Measurements from ENCODE around the gene DDX1.
A peak's percentile ranks its signal among the peaks of the same experiment; 100 is the strongest.

Gene DDX1

GRCh38 chr2:15571729-15572128, 19.9 kb upstream of the DDX1 start:
- H3K4me3 ChIP-seq (ENCODE audit: low read length) = no peak overlapping the region
- no peak for DNase-seq (ENCODE audit: low read depth)
- TF ChIP-seq CTCF (IDR thresholded peaks at IDR 0.05; ENCODE audit: insufficient read depth, low read depth, low read length, missing control alignments) = no peak

GRCh38 chr2:15577071-15577735, 14.5 kb upstream of the DDX1 start:
- no peak overlapping the region for H3K4me3 ChIP-seq (ENCODE audit: low read length)
- DNase-seq (ENCODE audit: low read depth) = peak; percentile 85
- TF ChIP-seq CTCF (IDR thresholded peaks at IDR 0.05; ENCODE audit: insufficient read depth, low read depth, low read length, missing control alignments) = peak; percentile 96

- DNase-seq (ENCODE audit: low read depth) = peak; percentile 41
- TF ChIP-seq CTCF (IDR thresholded peaks at IDR 0.05; ENCODE audit: insufficient read depth, low read depth, low read length, missing control alignments) = no peak
- H3K4me3 ChIP-seq (ENCODE audit: low read length) = no peak overlapping the region
Observed at GRCh38 chr2:15579641-15580040, 12.0 kb upstream of the DDX1 start.

GRCh38 chr2:15580451-15580850, 11.2 kb upstream of the DDX1 start:
- no peak for TF ChIP-seq CTCF (IDR thresholded peaks at IDR 0.05; ENCODE audit: insufficient read depth, low read depth, low read length, missing control alignments)
- H3K4me3 ChIP-seq (ENCODE audit: low read length) = no peak overlapping the region
- DNase-seq (ENCODE audit: low read depth) = no peak

GRCh38 chr2:15582710-15583357, 8.8 kb upstream of the DDX1 start:
- no peak overlapping the region for H3K4me3 ChIP-seq (ENCODE audit: low read length)
- no peak for DNase-seq (ENCODE audit: low read depth)
- TF ChIP-seq CTCF (IDR thresholded peaks at IDR 0.05; ENCODE audit: insufficient read depth, low read depth, low read length, missing control alignments) = no peak

GRCh38 chr2:15583826-15584225, 7.8 kb upstream of the DDX1 start:
- no peak overlapping the region for H3K4me3 ChIP-seq (ENCODE audit: low read length)
- no peak for DNase-seq (ENCODE audit: low read depth)
- no peak for TF ChIP-seq CTCF (IDR thresholded peaks at IDR 0.05; ENCODE audit: insufficient read depth, low read depth, low read length, missing control alignments)

DNA sequence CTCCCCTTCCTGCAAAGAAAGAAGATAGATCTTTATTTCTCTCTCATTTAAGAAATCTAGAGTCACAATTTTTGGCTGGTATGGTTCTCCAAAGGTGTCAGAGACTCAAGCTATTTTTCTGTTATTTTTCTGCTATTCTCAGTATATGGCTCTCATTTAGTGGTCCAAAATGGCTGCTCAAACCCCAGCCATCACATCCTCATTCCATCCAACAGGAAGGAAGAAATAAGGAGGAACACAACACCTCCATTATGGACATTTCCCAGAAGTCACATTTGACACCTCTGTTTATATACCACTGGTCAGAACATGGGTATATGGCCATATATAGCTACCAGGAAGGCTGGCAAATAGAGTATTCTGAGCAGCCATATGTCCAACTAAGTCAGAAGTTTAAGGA, 7.4 kb upstream of the DDX1 start:
- TF ChIP-seq CTCF (IDR thresholded peaks at IDR 0.05; ENCODE audit: insufficient read depth, low read depth, low read length, missing control alignments) = no peak
- H3K4me3 ChIP-seq (ENCODE audit: low read length) = no peak overlapping the region
- DNase-seq (ENCODE audit: low read depth) = no peak

All from epithelial cell of esophagus (primary cell).